Tibial artery (tissue), 4 donors: Measurements from ENCODE around the gene SETD6.

ENCODE experiments used
- DNase-seq, 2 donors: peaks; one replicate each; pipeline ENCODE4 v3.0.0-alpha.2; 2019
- H3K27ac ChIP-seq, 2 donors: fragments of 200-600 bp; sonication (generic) in 1 of 2; 1 replicate in 1 of 2; 2 replicates in 1 of 2; pipeline ENCODE4 v1.5.1; 2018 to 2019; ENCODE audit warnings: mild to moderate bottlenecking in 1 of 2
- H3K27me3 ChIP-seq, 2 donors: fragments of 200-600 bp; sonication (generic) in 1 of 2; one replicate each; pipeline versions ENCODE4 v1.5.1 to v1.6.0; 2016 to 2019
- H3K36me3 ChIP-seq, 3 donors: fragments of 200-600 bp; sonication (generic) in 2 of 3; one replicate each; pipeline ENCODE4 v1.5.1; 2016 to 2019; ENCODE audit warnings: mild to moderate bottlenecking in 2 of 3
- H3K4me1 ChIP-seq, 4 donors: fragments of 200-600 bp; sonication (generic) in 2 of 4; 1 replicate in 3 of 4; 2 replicates in 1 of 4; pipeline ENCODE4 v1.5.1; 2016 to 2019
- H3K4me3 ChIP-seq, 2 donors: fragments of 200-600 bp; sonication (generic) in 1 of 2; 1 replicate in 1 of 2; 2 replicates in 1 of 2; pipeline ENCODE4 v1.5.1; 2018 to 2019; ENCODE audit warnings: mild to moderate bottlenecking in 2 of 2
- H3K9me3 ChIP-seq, 3 donors: fragments of 200-600 bp; sonication (generic) in 1 of 3; one replicate each; pipeline ENCODE4 v1.5.1; 2016 to 2019
- CTCF ChIP-seq, 2 experiments: fragments of 200-600 bp in 1 of 2; fragments of 450-650 bp in 1 of 2; IDR thresholded peaks; one replicate each; pipeline ENCODE4 v1.5.1; 2017 to 2019; ENCODE audit warnings: antibody characterized with exemption in 2 of 2, mild to moderate bottlenecking in 1 of 2, moderate library complexity in 1 of 2
- intact Hi-C: fragments of 100-400 bp; cut with DNase I; formaldehyde crosslinking; loops from one replicate; pipeline ENCODE4 v1.15.0; 2023; ENCODE audit warnings: low total_unique reads

Gene SETD6

GRCh38 chr16:58495521-58496331 lies 19.6 kb upstream of the SETD6 start:
- H3K9me3 ChIP-seq = no peaks in the 10 kb centered on the region
- H3K4me1 ChIP-seq = peaks cover 0 to 18% (median 7%) of the 10 kb centered on the region in 4 donors
- no peaks in the 10 kb centered on the region for H3K36me3 ChIP-seq
- H3K27ac ChIP-seq = no peak overlapping the region
- TF ChIP-seq CTCF (IDR thresholded peaks at IDR 0.05) = no peak
- H3K4me3 ChIP-seq = peak overlapping the region in 1 of 2 donors; percentile 24
- intact Hi-C loops = no loop called here
- DNase-seq = no peak
- H3K27me3 ChIP-seq = peaks cover 0 to 14% of the 10 kb centered on the region in 2 donors

GRCh38 chr16:58497468-58497867 lies 17.8 kb upstream of the SETD6 start:
- H3K36me3 ChIP-seq = no peaks in the 10 kb centered on the region
- TF ChIP-seq CTCF (IDR thresholded peaks at IDR 0.05) = no peak
- H3K27ac ChIP-seq = no peak overlapping the region
- peak in 1 of 2 donors; percentile 11 for DNase-seq
- intact Hi-C loops = no loop called here
- no peaks in the 10 kb centered on the region for H3K9me3 ChIP-seq
- peaks cover 0 to 27% (median 12%) of the 10 kb centered on the region in 4 donors for H3K4me1 ChIP-seq
- no peak overlapping the region for H3K4me3 ChIP-seq
- H3K27me3 ChIP-seq = peaks cover 0 to 31% of the 10 kb centered on the region in 2 donors

- DNase-seq = peak in 1 of 2 donors; percentile 39
- Histone ChIP-seq H3K27me3 (peaks cover 0 to 32% of the 10 kb centered on the region in 2 donors), H3K36me3 (no peaks in the 10 kb centered on the region), H3K9me3 (no peaks in the 10 kb centered on the region), H3K27ac (no peak overlapping the region), H3K4me3 (no peak overlapping the region), H3K4me1 (peaks cover 0 to 27% (median 12%) of the 10 kb centered on the region in 4 donors)
- no peak for TF ChIP-seq CTCF (IDR thresholded peaks at IDR 0.05)
- intact Hi-C loops = no loop called here
These were observed 17.4 kb upstream of the SETD6 start for GRCh38 chr16:58497935-58498334.

GRCh38 chr16:58498341-58499091 lies 16.8 kb upstream of the SETD6 start:
- intact Hi-C loops = no loop called here
- TF ChIP-seq CTCF (IDR thresholded peaks at IDR 0.05) = no peak
- H3K36me3 ChIP-seq = no peaks in the 10 kb centered on the region
- peaks cover 0 to 38% of the 10 kb centered on the region in 2 donors for H3K27me3 ChIP-seq
- H3K27ac ChIP-seq = no peak overlapping the region
- no peak overlapping the region for H3K4me3 ChIP-seq
- H3K4me1 ChIP-seq = peaks cover 0 to 27% (median 12%) of the 10 kb centered on the region in 4 donors
- DNase-seq = peak in 1 of 2 donors; percentile 52
- no peaks in the 10 kb centered on the region for H3K9me3 ChIP-seq

GRCh38 chr16:58499092-58499511 lies 16.2 kb upstream of the SETD6 start:
- peaks cover 0 to 44% of the 10 kb centered on the region in 2 donors for H3K27me3 ChIP-seq
- no peak overlapping the region for H3K4me3 ChIP-seq
- no peaks in the 10 kb centered on the region for H3K36me3 ChIP-seq
- H3K9me3 ChIP-seq = no peaks in the 10 kb centered on the region
- intact Hi-C loops = no loop called here
- no peak overlapping the region for H3K27ac ChIP-seq
- peaks cover 0 to 27% (median 12%) of the 10 kb centered on the region in 4 donors for H3K4me1 ChIP-seq
- TF ChIP-seq CTCF (IDR thresholded peaks at IDR 0.05) = no peak
- DNase-seq = peak in 1 of 2 donors; percentile 60
